Testis (tissue), 3 donors: ENCODE measurements around the gene MYLK. TPM values are rescaled to one million over a fixed set of nuclear protein-coding genes. Genes with fewer than 3 reads are reported as not detected.

Experiments
- DNase-seq: peaks from one replicate; pipeline ENCODE4 v3.0.0-alpha.2; 2019
- H3K27ac ChIP-seq, 2 donors: fragments of 200-600 bp; sonication (generic); one replicate each; pipeline ENCODE4 v1.5.1; 2019
- H3K27me3 ChIP-seq: fragments of 200-600 bp; sonication (generic); one replicate; pipeline ENCODE4 v1.5.1; 2019
- H3K36me3 ChIP-seq: fragments of 200-600 bp; sonication (generic); one replicate; pipeline ENCODE4 v1.5.1; 2017; ENCODE audit warnings: low read depth; ENCODE audit errors: missing control alignments
- H3K4me1 ChIP-seq: fragments of 200-600 bp; sonication (generic); one replicate; pipeline ENCODE4 v1.5.1; 2019
- H3K4me3 ChIP-seq, 2 donors: fragments of 200-600 bp; sonication (generic); one replicate each; pipeline ENCODE4 v1.5.1; 2017 to 2019
- H3K9me3 ChIP-seq: fragments of 200-600 bp; sonication (generic); one replicate; pipeline ENCODE4 v1.5.1; 2017
- POLR2A ChIP-seq: fragments of 450-650 bp; IDR thresholded peaks from one replicate; pipeline ENCODE4 v1.6.1; 2017; ENCODE audit warnings: antibody characterized with exemption, mild to moderate bottlenecking, moderate library complexity
- WGBS, 2 donors: methylation state at CpG; one replicate each; pipeline ENCODE4 v1.1.5; 2018; 5-methylcytosine and 5-hydroxymethylcytosine counted together
- intact Hi-C: fragments of 100-400 bp; cut with DNase I; formaldehyde crosslinking; loops from one replicate; pipeline ENCODE4 v1.15.1; 2023; ENCODE audit warnings: low total_unique reads
- polyA plus RNA-seq: library from polyadenylated mRNA; stranded (reverse); fragments of 350-450 nt; fragmentation: Illumina TruSeq; extraction: RNeasy Lipid Tissue Mini Kit (QIAGEN cat#74804); gene quantifications from one replicate; pipeline ENCODE4 v1.2.3, GENCODE V29; 2014; ENCODE audit warnings: low read depth, low replicate concordance; ENCODE audit not compliant: insufficient read depth
- total RNA-seq, 2 donors: library from RNA; depleted of rRNA; stranded (reverse); fragments of >200 nt; gene quantifications; one replicate each; pipeline ENCODE4 v1.2.3, GENCODE V29; 2016
- TF ChIP-seq, protein P1 (sequence below), 3 experiments: fragments of 450-650 bp in 2 of 3; fragments of 200-600 bp in 1 of 3; sonication (generic) in 1 of 3; IDR thresholded peaks; one replicate each; pipeline ENCODE4 v1.5.1; 2016 to 2019; ENCODE audit warnings: antibody characterized with exemption in 3 of 3, mild to moderate bottlenecking in 2 of 3, moderate library complexity in 1 of 3

Gene MYLK
- total and polyA plus RNA-seq, 3 donors from 2014 or later, result 130 to 168 (median 151) TPM

DNA sequence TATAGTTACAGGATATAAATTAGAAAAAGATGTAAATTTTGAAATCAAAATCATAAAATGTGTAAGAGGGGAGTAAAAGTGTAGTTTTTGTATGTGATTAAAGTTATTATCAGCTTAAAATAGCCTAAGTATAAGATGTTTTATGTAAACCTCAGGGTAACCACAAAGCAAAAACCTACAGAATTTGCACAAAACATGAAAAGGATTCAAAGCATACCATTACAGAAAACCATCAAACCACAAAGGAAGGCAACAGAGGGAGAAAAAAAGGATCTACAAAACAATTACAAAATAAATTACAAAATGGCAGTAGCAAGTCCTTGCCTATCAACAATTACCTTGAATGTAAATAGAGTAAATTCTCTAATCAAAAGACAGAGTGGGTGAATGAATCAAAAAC lies 36.7 kb upstream of the MYLK start:
- Histone ChIP-seq H3K36me3 (no peaks in the 10 kb centered on the region), H3K27ac (no peak overlapping the region), H3K4me3 (no peak overlapping the region), H3K9me3 (no peaks in the 10 kb centered on the region), H3K27me3 (no peaks in the 10 kb centered on the region), H3K4me1 (no peaks in the 10 kb centered on the region)
- TF ChIP-seq, protein P1, sequence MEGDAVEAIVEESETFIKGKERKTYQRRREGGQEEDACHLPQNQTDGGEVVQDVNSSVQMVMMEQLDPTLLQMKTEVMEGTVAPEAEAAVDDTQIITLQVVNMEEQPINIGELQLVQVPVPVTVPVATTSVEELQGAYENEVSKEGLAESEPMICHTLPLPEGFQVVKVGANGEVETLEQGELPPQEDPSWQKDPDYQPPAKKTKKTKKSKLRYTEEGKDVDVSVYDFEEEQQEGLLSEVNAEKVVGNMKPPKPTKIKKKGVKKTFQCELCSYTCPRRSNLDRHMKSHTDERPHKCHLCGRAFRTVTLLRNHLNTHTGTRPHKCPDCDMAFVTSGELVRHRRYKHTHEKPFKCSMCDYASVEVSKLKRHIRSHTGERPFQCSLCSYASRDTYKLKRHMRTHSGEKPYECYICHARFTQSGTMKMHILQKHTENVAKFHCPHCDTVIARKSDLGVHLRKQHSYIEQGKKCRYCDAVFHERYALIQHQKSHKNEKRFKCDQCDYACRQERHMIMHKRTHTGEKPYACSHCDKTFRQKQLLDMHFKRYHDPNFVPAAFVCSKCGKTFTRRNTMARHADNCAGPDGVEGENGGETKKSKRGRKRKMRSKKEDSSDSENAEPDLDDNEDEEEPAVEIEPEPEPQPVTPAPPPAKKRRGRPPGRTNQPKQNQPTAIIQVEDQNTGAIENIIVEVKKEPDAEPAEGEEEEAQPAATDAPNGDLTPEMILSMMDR (IDR thresholded peaks at IDR 0.05), result no peak
- no peak for TF ChIP-seq POLR2A
- no peak for DNase-seq
- intact Hi-C loops, result no loop called here

GRCh38 chr3:123920383-123920782 lies 36.3 kb upstream of the MYLK start:
- no peak overlapping the region for H3K27ac ChIP-seq

GRCh38 chr3:123919353-123919752 lies 35.2 kb upstream of the MYLK start:
- Histone ChIP-seq H3K4me3 (no peak overlapping the region), H3K27ac (no peak overlapping the region), H3K4me1 (no peaks in the 10 kb centered on the region), H3K36me3 (no peaks in the 10 kb centered on the region), H3K27me3 (no peaks in the 10 kb centered on the region), H3K9me3 (no peaks in the 10 kb centered on the region)
- TF ChIP-seq POLR2A, result no peak
- TF ChIP-seq, protein P1 (IDR thresholded peaks at IDR 0.05), result no peak
- 93 to 95% methylated on average over 2 to 3 of the region's 3 CpGs for WGBS, 2 donors
- DNase-seq, result no peak
- intact Hi-C loops, result no loop called here

More at GRCh38 chr3:123920383-123920782, 36.3 kb upstream of the MYLK start:
- no peaks in the 10 kb centered on the region for H3K27me3 ChIP-seq
- TF ChIP-seq, protein P1 (IDR thresholded peaks at IDR 0.05), result no peak
- TF ChIP-seq POLR2A, result no peak
- H3K9me3 ChIP-seq, result no peaks in the 10 kb centered on the region
- H3K4me3 ChIP-seq, result no peak overlapping the region
- intact Hi-C loops, result no loop called here
- WGBS, 2 donors, result 95 to 97% methylated on average over 1 of the region's 1 CpG
- no peaks in the 10 kb centered on the region for H3K4me1 ChIP-seq
- DNase-seq, result no peak
- no peaks in the 10 kb centered on the region for H3K36me3 ChIP-seq

DNA sequence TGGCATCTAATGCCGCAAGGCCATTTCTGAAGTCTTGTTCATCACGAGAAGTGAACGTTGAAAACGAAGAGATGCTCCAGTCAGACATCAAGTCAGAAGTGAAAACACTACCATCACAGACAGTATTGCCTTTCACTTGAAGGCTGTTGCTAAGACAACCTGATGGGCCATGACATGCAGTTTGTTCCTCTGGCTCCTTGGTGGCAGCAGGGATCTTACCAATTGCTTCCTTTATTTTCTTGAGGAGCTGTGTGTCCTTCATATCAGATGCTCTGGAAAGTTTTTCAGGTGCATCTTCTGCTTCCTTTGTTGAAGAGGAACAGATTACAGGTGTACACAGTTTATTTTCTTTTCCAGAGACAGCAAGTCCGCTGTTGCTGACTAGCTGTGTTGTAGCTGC lies 30.7 kb upstream of the MYLK start:
- H3K27me3 ChIP-seq, result no peaks in the 10 kb centered on the region
- DNase-seq, result no peak
- no peak for TF ChIP-seq POLR2A
- TF ChIP-seq, protein P1 (IDR thresholded peaks at IDR 0.05), result no peak
- no peaks in the 10 kb centered on the region for H3K36me3 ChIP-seq
- WGBS, 2 donors, result 76 to 86% methylated on average over 5 of the region's 5 CpGs
- intact Hi-C loops, result no loop called here
- H3K4me3 ChIP-seq, result no peak overlapping the region
- H3K9me3 ChIP-seq, result no peaks in the 10 kb centered on the region
- no peak overlapping the region for H3K27ac ChIP-seq
- H3K4me1 ChIP-seq, result no peaks in the 10 kb centered on the region

GRCh38 chr3:123909785-123910184 lies 25.7 kb upstream of the MYLK start:
- 90 to 98% methylated on average over 2 of the region's 2 CpGs for WGBS, 2 donors

More at GRCh38 chr3:123909785-123910184, 25.7 kb upstream of the MYLK start:
- Histone ChIP-seq H3K27me3 (no peaks in the 10 kb centered on the region), H3K27ac (no peak overlapping the region), H3K9me3 (no peaks in the 10 kb centered on the region), H3K4me3 (no peak overlapping the region), H3K36me3 (no peaks in the 10 kb centered on the region), H3K4me1 (no peaks in the 10 kb centered on the region)
- no peak for DNase-seq
- TF ChIP-seq, protein P1 (IDR thresholded peaks at IDR 0.05), result no peak
- no peak for TF ChIP-seq POLR2A
- intact Hi-C loops, result no loop called here
